B cell (primary cell): Measurements from ENCODE around the gene RNU6-7.

Experiments
- CTCF ChIP-seq: fragments of 200-600 bp; IDR thresholded peaks from one replicate; pipeline ENCODE4 v1.8.0; 2022; ENCODE audit warnings: antibody characterized with exemption, mild to moderate bottlenecking
- EZH2 ChIP-seq: IDR thresholded peaks from 2 replicates; pipeline ENCODE4 v1.6.1; 2012; ENCODE audit warnings: borderline replicate concordance, low read depth, mild to moderate bottlenecking, moderate library complexity, low read length; ENCODE audit not compliant: insufficient read depth, poor library complexity, severe bottlenecking

DNA sequence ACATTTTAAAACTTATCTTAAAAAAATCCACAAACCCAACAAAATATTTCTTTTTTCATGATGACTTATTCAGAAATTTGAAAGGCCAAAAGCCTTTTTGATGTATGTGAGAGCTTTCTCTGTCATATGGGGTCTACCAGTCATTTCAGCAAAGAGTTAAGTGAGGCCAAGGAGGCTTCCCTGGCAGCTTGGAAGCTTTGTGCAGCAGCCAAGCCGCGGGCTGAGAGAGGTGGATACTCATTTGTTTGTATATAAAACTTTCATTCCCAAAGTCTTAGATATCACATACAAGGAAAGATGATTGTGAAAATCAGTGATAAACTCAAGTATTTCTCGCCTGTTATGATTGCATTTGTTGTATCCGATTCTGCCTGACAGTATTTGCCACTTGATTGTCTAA is 49.7 kb downstream of the RNU6-7 start:
- TF ChIP-seq CTCF (no peak), EZH2 (no peak)
